Thoracic aorta (tissue), 2 donors: ENCODE data around the gene NAV2. TPM values are rescaled to one million over a fixed set of nuclear protein-coding genes. Genes with fewer than 3 reads are reported as not detected.

Experiments used
- ATAC-seq: fragments of 150-250 bp; one replicate; pipeline ENCODE4 v1.8.0; 2017; ENCODE audit warnings: low read depth; ENCODE audit not compliant: insufficient number of reproducible peaks, low FRiP score
- DNase-seq: peaks from one replicate; pipeline ENCODE4 v3.0.0-alpha.2; 2020; ENCODE audit warnings: low spot score
- H3K27ac ChIP-seq, 2 donors: fragments of 200-600 bp; sonication (generic); 1 replicate in 1 of 2; 2 replicates in 1 of 2; pipeline ENCODE4 v1.5.1; 2016; ENCODE audit warnings: mild to moderate bottlenecking in 2 of 2, moderate library complexity in 2 of 2
- H3K27me3 ChIP-seq: fragments of 200-600 bp; sonication (generic); replicated peaks from 2 replicates; pipeline ENCODE4 v1.6.0; 2016; ENCODE audit warnings: mild to moderate bottlenecking; ENCODE audit not compliant: insufficient read depth
- H3K36me3 ChIP-seq: fragments of 200-600 bp; sonication (generic); one replicate; pipeline ENCODE4 v1.5.1; 2016
- H3K4me1 ChIP-seq, 2 donors: fragments of 200-600 bp; sonication (generic); 1 replicate in 1 of 2; 2 replicates in 1 of 2; pipeline versions ENCODE4 v1.5.1 to v1.6.0; 2016; ENCODE audit warnings: low read depth in 2 of 2, mild to moderate bottlenecking in 1 of 2; ENCODE audit not compliant: control insufficient read depth in 1 of 2
- H3K4me3 ChIP-seq: fragments of 200-600 bp; sonication (generic); 2 replicates; pipeline ENCODE4 v1.5.1; 2016; ENCODE audit warnings: mild to moderate bottlenecking
- H3K9me3 ChIP-seq: fragments of 200-600 bp; sonication (generic); 2 replicates; pipeline ENCODE4 v1.5.1; 2016
- total RNA-seq, 2 donors: library from RNA; depleted of rRNA; stranded (reverse); fragments of >200 nt; gene quantifications; one replicate each; pipeline versions ENCODE4 v1.1.0 to v1.2.3, GENCODE V29; 2016
- TF ChIP-seq, protein P1 (sequence below): fragments of 200-600 bp; sonication (generic); IDR thresholded peaks from one replicate; pipeline ENCODE4 v1.5.1; 2019; ENCODE audit warnings: antibody characterized with exemption

Gene NAV2
- total RNA-seq, 2 donors from 2014 or later, result 125 to 230 TPM

DNA sequence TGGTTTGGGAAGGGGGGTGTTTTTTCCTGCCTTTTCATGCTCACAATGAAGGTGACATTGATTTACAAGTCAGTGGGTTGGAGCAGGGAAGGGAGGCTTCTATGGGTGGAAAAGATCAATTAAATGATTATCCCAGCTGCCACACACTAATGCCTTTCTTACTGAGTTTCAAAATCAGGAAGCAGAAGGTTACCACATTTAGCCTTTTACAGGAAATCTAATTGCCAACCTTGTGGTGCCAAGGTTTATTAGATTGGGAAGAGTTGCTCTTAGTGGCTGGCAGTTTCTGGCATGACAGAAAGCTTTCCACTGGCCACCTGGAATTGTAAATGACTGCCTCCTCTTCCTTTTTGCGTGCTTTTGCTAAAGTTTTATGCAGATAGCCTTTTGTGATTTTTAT, 98.7 kb downstream of the NAV2 start:
- H3K27ac ChIP-seq, result no peak overlapping the region
- DNase-seq (no peak), ATAC-seq (no peak)
- no peaks in the 10 kb centered on the region for H3K27me3 ChIP-seq
- H3K4me3 ChIP-seq, result no peak overlapping the region
- peaks cover 46 to 92% of the 10 kb centered on the region in 2 donors for H3K4me1 ChIP-seq
- H3K9me3 ChIP-seq, result no peaks in the 10 kb centered on the region
- TF ChIP-seq, protein P1, sequence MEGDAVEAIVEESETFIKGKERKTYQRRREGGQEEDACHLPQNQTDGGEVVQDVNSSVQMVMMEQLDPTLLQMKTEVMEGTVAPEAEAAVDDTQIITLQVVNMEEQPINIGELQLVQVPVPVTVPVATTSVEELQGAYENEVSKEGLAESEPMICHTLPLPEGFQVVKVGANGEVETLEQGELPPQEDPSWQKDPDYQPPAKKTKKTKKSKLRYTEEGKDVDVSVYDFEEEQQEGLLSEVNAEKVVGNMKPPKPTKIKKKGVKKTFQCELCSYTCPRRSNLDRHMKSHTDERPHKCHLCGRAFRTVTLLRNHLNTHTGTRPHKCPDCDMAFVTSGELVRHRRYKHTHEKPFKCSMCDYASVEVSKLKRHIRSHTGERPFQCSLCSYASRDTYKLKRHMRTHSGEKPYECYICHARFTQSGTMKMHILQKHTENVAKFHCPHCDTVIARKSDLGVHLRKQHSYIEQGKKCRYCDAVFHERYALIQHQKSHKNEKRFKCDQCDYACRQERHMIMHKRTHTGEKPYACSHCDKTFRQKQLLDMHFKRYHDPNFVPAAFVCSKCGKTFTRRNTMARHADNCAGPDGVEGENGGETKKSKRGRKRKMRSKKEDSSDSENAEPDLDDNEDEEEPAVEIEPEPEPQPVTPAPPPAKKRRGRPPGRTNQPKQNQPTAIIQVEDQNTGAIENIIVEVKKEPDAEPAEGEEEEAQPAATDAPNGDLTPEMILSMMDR, result no peak
- no peaks in the 10 kb centered on the region for H3K36me3 ChIP-seq

DNA sequence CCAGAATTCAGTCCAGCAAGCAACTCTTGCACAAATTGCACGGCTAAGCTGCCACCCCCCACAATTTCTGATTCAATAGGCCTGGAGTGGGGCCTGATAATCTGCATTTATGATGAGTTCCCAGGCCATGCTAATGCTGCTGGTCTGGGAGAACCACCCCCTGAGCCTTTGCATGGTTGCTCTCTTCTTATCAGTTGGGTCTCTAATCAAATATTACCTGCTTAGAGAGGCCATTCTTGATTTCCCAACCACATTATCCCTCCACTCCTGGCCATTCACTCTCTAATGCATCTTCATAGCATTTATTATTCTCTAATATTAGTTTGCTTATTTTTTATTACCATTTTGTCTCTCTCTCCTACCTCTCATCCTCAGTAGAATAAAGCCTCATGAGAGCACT, 99.5 kb downstream of the NAV2 start:
- peaks cover 52 to 94% of the 10 kb centered on the region in 2 donors for H3K4me1 ChIP-seq

DNA sequence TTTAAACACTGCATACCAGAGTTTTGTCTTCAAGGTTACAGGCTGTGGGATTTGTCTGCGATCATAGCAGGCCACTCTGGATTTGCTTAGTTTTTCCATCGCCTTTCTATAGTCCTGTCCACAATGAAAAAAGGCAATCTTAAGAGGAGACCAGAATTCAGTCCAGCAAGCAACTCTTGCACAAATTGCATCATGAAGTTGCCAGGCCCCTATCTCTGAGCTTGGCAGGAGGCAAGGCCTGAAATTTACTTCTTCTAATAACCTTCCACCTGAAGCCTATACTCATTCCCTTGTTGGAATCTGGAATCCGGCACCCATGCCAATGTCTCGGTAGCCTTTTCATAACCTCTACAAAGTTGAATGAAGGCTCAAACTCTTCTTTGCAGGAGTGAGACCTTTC, 100.1 kb downstream of the NAV2 start:
- H3K27ac ChIP-seq, result peak overlapping the region; percentile 22 to 48
- H3K4me1 ChIP-seq, result peaks cover 55 to 94% of the 10 kb centered on the region in 2 donors
- no peak overlapping the region for H3K4me3 ChIP-seq
- ATAC-seq (no peak), DNase-seq (no peak)
- TF ChIP-seq, protein P1, result no peak
- H3K27me3 ChIP-seq, result no peaks in the 10 kb centered on the region
- H3K9me3 ChIP-seq, result no peaks in the 10 kb centered on the region
- no peaks in the 10 kb centered on the region for H3K36me3 ChIP-seq

More for the DNA sequence above, 99.5 kb downstream of the NAV2 start:
- Histone ChIP-seq H3K9me3 (no peaks in the 10 kb centered on the region), H3K36me3 (no peaks in the 10 kb centered on the region), H3K27me3 (no peaks in the 10 kb centered on the region), H3K27ac (no peak overlapping the region), H3K4me3 (no peak overlapping the region)
- ATAC-seq, result no peak
- TF ChIP-seq, protein P1, result no peak
- no peak for DNase-seq

DNA sequence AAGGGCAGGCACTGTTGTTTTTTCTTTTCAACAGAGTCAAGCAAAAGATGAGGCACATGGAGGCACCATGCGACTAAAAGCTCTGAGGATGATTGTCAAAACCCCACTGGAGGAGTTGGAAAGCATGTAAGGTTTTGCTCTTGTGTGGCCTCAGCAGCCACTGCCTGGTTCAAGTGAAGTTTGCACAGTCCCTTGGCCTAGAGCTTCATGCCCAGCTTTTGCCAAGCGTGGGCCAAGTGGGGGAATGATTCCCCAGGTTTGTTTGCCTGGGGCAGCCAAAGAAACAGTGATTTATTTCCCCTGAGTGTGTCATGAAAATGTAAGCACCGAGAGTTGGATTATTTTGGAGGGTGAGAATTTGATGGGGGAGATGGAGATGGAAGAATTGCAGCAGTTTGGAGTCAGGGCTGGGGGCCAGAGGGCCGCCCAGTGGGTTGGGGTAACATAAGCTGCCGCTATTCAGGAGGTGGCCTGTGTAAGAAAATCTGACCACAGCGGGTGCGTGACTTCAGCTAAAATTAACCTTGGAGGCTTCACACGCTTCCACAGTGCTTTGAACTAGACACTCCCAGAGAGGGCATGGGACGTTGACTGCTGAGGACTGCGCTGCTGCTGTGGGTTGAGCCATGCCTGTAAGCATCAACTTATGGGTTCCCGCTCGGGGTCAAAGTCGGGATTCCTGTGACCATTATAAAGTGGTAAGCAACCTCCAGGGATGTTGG, 100.7 kb downstream of the NAV2 start:
- H3K9me3 ChIP-seq, result no peaks in the 10 kb centered on the region
- H3K4me3 ChIP-seq, result no peak overlapping the region
- peak overlapping the region; percentile 22 to 48 for H3K27ac ChIP-seq
- no peaks in the 10 kb centered on the region for H3K36me3 ChIP-seq
- ATAC-seq (no peak), DNase-seq (no peak)
- peaks cover 58 to 94% of the 10 kb centered on the region in 2 donors for H3K4me1 ChIP-seq
- TF ChIP-seq, protein P1, result no peak
- no peaks in the 10 kb centered on the region for H3K27me3 ChIP-seq

DNA sequence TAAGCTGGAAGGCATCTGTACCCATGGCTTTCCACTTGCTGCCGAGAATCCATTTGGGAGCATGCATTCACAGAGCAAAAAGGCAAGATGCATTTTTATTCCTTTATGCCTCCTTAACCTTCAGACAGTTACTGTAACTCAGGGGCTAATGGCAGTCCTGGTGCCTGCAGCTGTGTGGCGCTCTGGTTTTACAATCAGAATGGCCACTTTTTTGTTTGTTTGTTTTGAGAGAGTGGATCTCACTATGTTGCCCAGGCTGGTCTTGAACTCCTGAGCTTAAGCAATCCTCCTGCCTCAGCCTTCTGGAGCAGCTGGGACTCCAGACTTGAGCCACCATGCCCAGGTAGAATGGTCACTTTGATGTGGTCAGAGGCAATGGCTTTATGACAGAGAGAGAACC, 101.8 kb downstream of the NAV2 start:
- H3K36me3 ChIP-seq, result no peaks in the 10 kb centered on the region
- no peak overlapping the region for H3K4me3 ChIP-seq
- peaks cover 66 to 97% of the 10 kb centered on the region in 2 donors for H3K4me1 ChIP-seq
- H3K9me3 ChIP-seq, result no peaks in the 10 kb centered on the region
- peak overlapping the region; percentile 48 to 63 for H3K27ac ChIP-seq
- DNase-seq (no peak), ATAC-seq (no peak)
- H3K27me3 ChIP-seq, result no peaks in the 10 kb centered on the region
- TF ChIP-seq, protein P1, result no peak
